ENCODE measurements around the gene NBEA. TPM values are rescaled to one million over a fixed set of nuclear protein-coding genes. Genes with fewer than 3 reads are reported as not detected.
A peak's percentile ranks its signal among the peaks of the same experiment; 100 is the strongest.

Gene NBEA
- total RNA-seq, 2 donors from 2014 or later: 15.2 to 15.9 TPM

DNA sequence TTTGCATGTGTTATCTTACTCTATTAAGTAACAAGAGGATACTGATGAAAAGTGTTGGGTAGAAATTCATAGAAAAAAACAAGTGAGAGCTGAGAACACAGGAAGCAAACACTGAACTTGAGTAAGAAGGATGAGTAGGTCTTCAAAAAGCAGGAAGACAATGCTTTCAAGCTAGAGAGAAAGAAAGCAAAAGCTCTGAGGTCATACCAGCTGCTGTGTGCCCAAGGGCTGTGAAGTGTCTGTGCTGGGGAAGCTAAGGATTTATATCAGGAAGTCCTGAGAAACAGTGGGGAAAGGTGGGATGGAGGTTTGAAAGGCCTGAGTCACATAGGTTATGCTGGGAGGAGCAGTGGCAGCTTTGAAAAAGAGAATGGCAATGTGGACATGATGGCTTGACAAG lies 679.9 kb downstream of the NBEA start:
- no peaks in the 10 kb centered on the region for H3K9me3 ChIP-seq (ENCODE audit: control insufficient read depth, low read length)
- H3K4me3 ChIP-seq (ENCODE audit: low read length): peak overlapping the region; percentile 43
- Mint-ChIP-seq H3K27ac (peak overlapping the region; percentile 85), H3K4me3 (peak overlapping the region; percentile 17), H3K4me1 (peaks cover 39% of the 10 kb centered on the region), H3K36me3 (ENCODE audit: low read depth) (no peaks in the 10 kb centered on the region), H3K9me3 (no peaks in the 10 kb centered on the region), H3K27me3 (ENCODE audit: insufficient read depth) (peaks cover 9% of the 10 kb centered on the region)
- peaks cover 6% of the 10 kb centered on the region for H3K27me3 ChIP-seq (ENCODE audit: control insufficient read depth, insufficient read depth, low read length, poor library complexity, severe bottlenecking)
- no peaks in the 10 kb centered on the region for H3K36me3 ChIP-seq (ENCODE audit: control insufficient read depth, insufficient read depth, low read length)
- no peak overlapping the region for H3K27ac ChIP-seq (ENCODE audit: low read depth, low read length)
- peaks cover 20% of the 10 kb centered on the region for H3K4me1 ChIP-seq (ENCODE audit: control insufficient read depth, insufficient read depth, low read length)
- no peak overlapping the region for H3K9ac ChIP-seq (ENCODE audit: extremely low read depth, low read length, poor library complexity, severe bottlenecking)
- peak; percentile 65 for DNase-seq
- TF ChIP-seq CTCF (conservative IDR thresholded peaks at IDR 0.05): no peak

GRCh38 chr13:35629026-35629425 lies 687.0 kb downstream of the NBEA start:
- Histone ChIP-seq H3K27ac (ENCODE audit: low read depth, low read length) (no peak overlapping the region), H3K4me1 (ENCODE audit: control insufficient read depth, insufficient read depth, low read length) (peaks cover 7% of the 10 kb centered on the region), H3K36me3 (ENCODE audit: control insufficient read depth, insufficient read depth, low read length) (no peaks in the 10 kb centered on the region), H3K9ac (ENCODE audit: extremely low read depth, low read length, poor library complexity, severe bottlenecking) (no peak overlapping the region), H3K9me3 (ENCODE audit: control insufficient read depth, low read length) (no peaks in the 10 kb centered on the region), H3K27me3 (ENCODE audit: control insufficient read depth, insufficient read depth, low read length, poor library complexity, severe bottlenecking) (no peaks in the 10 kb centered on the region), H3K4me3 (ENCODE audit: low read length) (no peak overlapping the region)
- Mint-ChIP-seq H3K27ac (no peak overlapping the region), H3K36me3 (ENCODE audit: low read depth) (no peaks in the 10 kb centered on the region), H3K4me1 (peaks cover 9% of the 10 kb centered on the region), H3K27me3 (ENCODE audit: insufficient read depth) (no peaks in the 10 kb centered on the region), H3K4me3 (no peak overlapping the region), H3K9me3 (no peaks in the 10 kb centered on the region)
- DNase-seq: no peak
- TF ChIP-seq CTCF (conservative IDR thresholded peaks at IDR 0.05): no peak
- WGBS, 2 experiments (ENCODE audit: insufficient coverage in 1 of 2, insufficient read length in 1 of 2): 100% methylated on average over 1 of the region's 2 CpGs; no CpG with 5 or more reads in 1 of the 2 experiments

DNA sequence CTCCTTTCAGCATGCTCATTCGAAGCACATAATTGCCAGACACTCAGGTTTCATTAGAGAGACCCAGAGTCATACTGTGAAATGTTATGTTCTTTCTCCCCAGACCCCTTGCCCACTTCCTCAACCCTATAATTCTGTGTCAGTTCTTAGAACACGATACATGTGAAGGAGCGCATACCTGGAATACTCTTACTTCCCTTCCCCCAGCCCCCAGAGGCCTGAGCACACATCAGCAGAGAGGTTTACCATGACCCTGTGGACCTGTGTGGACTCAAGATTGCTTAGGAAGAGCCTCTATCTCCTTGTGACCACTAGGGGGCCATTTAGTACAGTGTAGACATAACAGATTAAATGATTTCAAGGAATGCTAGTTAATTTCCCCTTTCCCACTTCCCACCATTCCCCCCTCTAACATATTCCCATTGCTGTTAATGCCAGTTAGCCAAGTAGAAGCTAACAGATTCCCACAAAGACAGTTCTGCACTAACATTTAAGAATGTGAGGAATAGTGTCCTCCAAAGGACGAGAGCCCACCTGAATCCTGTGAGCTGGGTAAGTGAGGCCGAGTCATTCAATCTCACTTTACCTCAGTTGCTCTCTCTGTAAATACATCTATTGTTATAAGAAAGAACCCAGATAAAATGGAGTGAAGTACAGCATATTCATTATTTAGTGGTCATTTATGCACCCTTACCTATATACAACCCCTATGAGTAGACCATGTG lies 688.6 kb downstream of the NBEA start:
- peak; percentile 95 for TF ChIP-seq CTCF (conservative IDR thresholded peaks at IDR 0.05)
- no peak overlapping the region for H3K9ac ChIP-seq (ENCODE audit: extremely low read depth, low read length, poor library complexity, severe bottlenecking)
- 60 to 79% methylated on average over 2 to 5 of the region's 5 CpGs for WGBS, 2 experiments (ENCODE audit: insufficient coverage in 1 of 2, insufficient read length in 1 of 2)
- peaks cover 7% of the 10 kb centered on the region for H3K4me1 ChIP-seq (ENCODE audit: control insufficient read depth, insufficient read depth, low read length)
- no peaks in the 10 kb centered on the region for H3K36me3 ChIP-seq (ENCODE audit: control insufficient read depth, insufficient read depth, low read length)
- Mint-ChIP-seq H3K27me3 (ENCODE audit: insufficient read depth) (no peaks in the 10 kb centered on the region), H3K4me3 (no peak overlapping the region), H3K9me3 (no peaks in the 10 kb centered on the region), H3K36me3 (ENCODE audit: low read depth) (no peaks in the 10 kb centered on the region), H3K27ac (peak overlapping the region; percentile 62), H3K4me1 (peaks cover 9% of the 10 kb centered on the region)
- DNase-seq: peak; percentile 83
- no peaks in the 10 kb centered on the region for H3K9me3 ChIP-seq (ENCODE audit: control insufficient read depth, low read length)
- no peak overlapping the region for H3K4me3 ChIP-seq (ENCODE audit: low read length)
- H3K27me3 ChIP-seq (ENCODE audit: control insufficient read depth, insufficient read depth, low read length, poor library complexity, severe bottlenecking): no peaks in the 10 kb centered on the region
- no peak overlapping the region for H3K27ac ChIP-seq (ENCODE audit: low read depth, low read length)
